GM23338 (cell line): ENCODE results near the gene ZBTB7C. TPM values are rescaled to one million over a fixed set of nuclear protein-coding genes. Genes with fewer than 3 reads are reported as not detected.
A peak's percentile ranks its signal among the peaks of the same experiment; 100 is the strongest.

Experiments
- ATAC-seq: fragments of 200-7000 bp; cut with Tn5 transposase; 3 replicates; pipeline ENCODE4 v1.9.1; 2020
- DNase-seq: peaks from one replicate; pipeline ENCODE4 v3.0.0-alpha.2; 2015; ENCODE audit warnings: low spot score
- H2AFZ ChIP-seq: fragments of 200-600 bp; sonication (generic); 2 replicates; pipeline ENCODE4 v1.8.0; 2016; ENCODE audit warnings: antibody characterized with exemption, mild to moderate bottlenecking, moderate library complexity
- H3F3A ChIP-seq: fragments of 200-600 bp; sonication (generic); replicated peaks from 2 replicates; pipeline ENCODE4 v1.8.0; 2017; ENCODE audit warnings: antibody characterized with exemption, mixed run types, low read depth
- H3K27ac ChIP-seq: fragments of 200-600 bp; sonication (generic); 2 replicates; pipeline ENCODE4 v1.6.1; 2016; ENCODE audit warnings: low read depth
- H3K27me3 ChIP-seq: fragments of 200-600 bp; sonication (generic); 2 replicates; pipeline ENCODE4 v1.8.0; 2016; ENCODE audit warnings: mild to moderate bottlenecking, mixed run types, moderate library complexity; ENCODE audit not compliant: insufficient read depth
- H3K36me3 ChIP-seq: fragments of 200-600 bp; sonication (generic); 2 replicates; pipeline ENCODE4 v1.8.0; 2016; ENCODE audit warnings: mild to moderate bottlenecking; ENCODE audit not compliant: insufficient read depth
- H3K4me1 ChIP-seq: fragments of 200-600 bp; sonication (generic); 2 replicates; pipeline ENCODE4 v1.8.0; 2016; ENCODE audit warnings: mild to moderate bottlenecking, moderate library complexity; ENCODE audit not compliant: insufficient read depth
- H3K4me2 ChIP-seq: fragments of 200-600 bp; sonication (generic); 2 replicates; pipeline ENCODE4 v1.7.1; 2017; ENCODE audit warnings: mixed run types
- H3K4me3 ChIP-seq: fragments of 200-600 bp; sonication (generic); 2 replicates; pipeline ENCODE4 v1.6.1; 2016; ENCODE audit warnings: mixed run types
- H3K79me2 ChIP-seq: fragments of 200-600 bp; sonication (generic); replicated peaks from 2 replicates; pipeline ENCODE4 v1.8.0; 2017; ENCODE audit warnings: mild to moderate bottlenecking; ENCODE audit not compliant: insufficient read depth
- H3K9me2 ChIP-seq: fragments of 200-600 bp; sonication (generic); 2 replicates; pipeline ENCODE4 v1.8.0; 2017; ENCODE audit not compliant: insufficient read depth
- H4K20me1 ChIP-seq: fragments of 200-600 bp; sonication (generic); replicated peaks from 2 replicates; pipeline ENCODE4 v1.8.0; 2017; ENCODE audit warnings: mild to moderate bottlenecking; ENCODE audit not compliant: insufficient read depth
- H3K27ac Mint-ChIP-seq: 2 replicates; pipeline ENCODE4 v1.8.0; 2020; ENCODE audit warnings: inconsistent platforms, mild to moderate bottlenecking, moderate library complexity, mixed read lengths
- H3K27me3 Mint-ChIP-seq: 3 replicates; pipeline ENCODE4 v1.8.0; 2022; ENCODE audit warnings: low read depth, mild to moderate bottlenecking, moderate library complexity, mixed read lengths, inconsistent platforms; ENCODE audit not compliant: insufficient read depth, poor library complexity
- H3K36me3 Mint-ChIP-seq: 3 replicates; pipeline ENCODE4 v1.8.0; 2021; ENCODE audit warnings: low read depth, mild to moderate bottlenecking, inconsistent platforms, moderate library complexity, mixed read lengths
- H3K4me1 Mint-ChIP-seq: 3 replicates; pipeline ENCODE4 v1.8.0; 2020; ENCODE audit warnings: mild to moderate bottlenecking, inconsistent platforms, mixed read lengths
- H3K4me3 Mint-ChIP-seq: 3 replicates; pipeline ENCODE4 v1.8.0; 2021; ENCODE audit warnings: moderate library complexity, mild to moderate bottlenecking, inconsistent platforms, mixed read lengths
- H3K9me3 Mint-ChIP-seq: 3 replicates; pipeline ENCODE4 v1.8.0; 2020; ENCODE audit warnings: moderate library complexity, mild to moderate bottlenecking, inconsistent platforms, mixed read lengths
- EZH2 ChIP-seq: fragments of 200-600 bp; sonication (generic); IDR thresholded peaks from one replicate; pipeline ENCODE4 v1.8.0; 2017; ENCODE audit warnings: antibody characterized with exemption, mild to moderate bottlenecking, low read depth; ENCODE audit not compliant: unreplicated experiment
- JUNB ChIP-seq: IDR thresholded peaks from one replicate; pipeline ENCODE4 v1.6.1; 2016; ENCODE audit warnings: antibody characterized with exemption; ENCODE audit not compliant: unreplicated experiment
- NANOG ChIP-seq: IDR thresholded peaks from 2 replicates; pipeline ENCODE4 v1.6.1; 2016; ENCODE audit warnings: antibody characterized with exemption, borderline replicate concordance
- POLR2AphosphoS5 ChIP-seq: IDR thresholded peaks from 2 replicates; pipeline ENCODE4 v1.6.1; 2016; ENCODE audit warnings: antibody characterized with exemption, low read depth
- STAT1 ChIP-seq: IDR thresholded peaks from one replicate; pipeline ENCODE4 v1.6.1; 2016; ENCODE audit warnings: antibody characterized with exemption; ENCODE audit not compliant: unreplicated experiment
- ZNF114 ChIP-seq: fragments of 250-450 bp; sonication (Bioruptor Pico); IDR thresholded peaks from 2 replicates; pipeline ENCODE4 v1.5.0; 2020; ENCODE audit warnings: mild to moderate bottlenecking, moderate library complexity
- ZNF331 ChIP-seq: fragments of 250-450 bp; sonication (Bioruptor Pico); IDR thresholded peaks from 2 replicates; pipeline ENCODE4 v1.5.0; 2020; ENCODE audit warnings: low read depth, mild to moderate bottlenecking, moderate library complexity
- polyA plus RNA-seq: library from polyadenylated mRNA; unstranded; fragments of >200 nt; fragmentation: Nextera tagmentation; extraction: Ambion mirVana; gene quantifications from 2 replicates; pipeline ENCODE4 v1.2.1, GENCODE V29; 2016
- total RNA-seq: library from RNA; depleted of rRNA; stranded (reverse); fragments of >200 nt; shearing (Covaris generic); gene quantifications from 2 replicates; pipeline ENCODE4 v1.2.3, GENCODE V29; 2014
- TF ChIP-seq, protein P1 (sequence below): fragments of 250-450 bp; sonication (Bioruptor Pico); IDR thresholded peaks from 2 replicates; pipeline ENCODE4 v1.5.0; 2020; ENCODE audit warnings: mild to moderate bottlenecking, moderate library complexity

ZBTB7C gene
- total and polyA plus RNA-seq, 2 experiments from 2014 or later = 0.03 to 0.14 TPM

DNA sequence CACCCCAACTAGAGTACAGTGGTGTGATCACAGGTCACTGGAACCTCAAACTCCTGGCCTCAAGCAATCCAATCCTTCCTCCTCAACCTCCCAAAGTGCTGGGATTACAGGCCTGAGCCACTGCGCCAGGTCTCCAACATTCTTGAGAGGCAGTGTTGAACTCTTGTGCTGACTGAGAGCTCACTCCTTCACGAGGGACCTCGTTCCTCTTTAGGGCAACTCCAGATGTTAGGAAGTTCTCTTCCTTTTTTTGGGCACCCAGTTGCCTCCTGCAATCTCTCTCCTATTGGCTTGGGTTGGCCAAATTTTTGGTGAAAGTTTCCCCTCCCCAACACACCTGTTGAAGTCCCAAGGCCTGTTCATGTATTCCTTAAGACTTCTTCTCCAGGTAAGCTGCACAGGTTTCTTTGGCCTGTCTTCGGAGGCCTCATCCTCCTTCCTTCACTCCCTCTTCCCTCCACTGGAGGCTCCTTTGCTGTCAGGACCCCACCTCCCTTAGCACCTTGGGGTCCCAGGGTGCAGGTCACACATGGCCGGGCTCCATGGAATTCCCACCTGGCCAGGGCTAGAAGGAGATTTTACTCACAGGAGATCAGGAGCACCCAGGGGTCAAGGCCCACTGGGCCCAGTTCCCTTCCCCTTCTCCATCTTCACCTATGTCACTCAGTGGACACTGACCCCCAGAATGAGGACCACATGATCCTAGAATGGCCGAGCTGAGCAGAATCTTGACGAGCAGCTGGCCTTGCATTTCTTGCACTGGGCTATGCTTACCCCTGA, 384.1 kb downstream of the ZBTB7C start (continued):
- TF ChIP-seq, protein P1, sequence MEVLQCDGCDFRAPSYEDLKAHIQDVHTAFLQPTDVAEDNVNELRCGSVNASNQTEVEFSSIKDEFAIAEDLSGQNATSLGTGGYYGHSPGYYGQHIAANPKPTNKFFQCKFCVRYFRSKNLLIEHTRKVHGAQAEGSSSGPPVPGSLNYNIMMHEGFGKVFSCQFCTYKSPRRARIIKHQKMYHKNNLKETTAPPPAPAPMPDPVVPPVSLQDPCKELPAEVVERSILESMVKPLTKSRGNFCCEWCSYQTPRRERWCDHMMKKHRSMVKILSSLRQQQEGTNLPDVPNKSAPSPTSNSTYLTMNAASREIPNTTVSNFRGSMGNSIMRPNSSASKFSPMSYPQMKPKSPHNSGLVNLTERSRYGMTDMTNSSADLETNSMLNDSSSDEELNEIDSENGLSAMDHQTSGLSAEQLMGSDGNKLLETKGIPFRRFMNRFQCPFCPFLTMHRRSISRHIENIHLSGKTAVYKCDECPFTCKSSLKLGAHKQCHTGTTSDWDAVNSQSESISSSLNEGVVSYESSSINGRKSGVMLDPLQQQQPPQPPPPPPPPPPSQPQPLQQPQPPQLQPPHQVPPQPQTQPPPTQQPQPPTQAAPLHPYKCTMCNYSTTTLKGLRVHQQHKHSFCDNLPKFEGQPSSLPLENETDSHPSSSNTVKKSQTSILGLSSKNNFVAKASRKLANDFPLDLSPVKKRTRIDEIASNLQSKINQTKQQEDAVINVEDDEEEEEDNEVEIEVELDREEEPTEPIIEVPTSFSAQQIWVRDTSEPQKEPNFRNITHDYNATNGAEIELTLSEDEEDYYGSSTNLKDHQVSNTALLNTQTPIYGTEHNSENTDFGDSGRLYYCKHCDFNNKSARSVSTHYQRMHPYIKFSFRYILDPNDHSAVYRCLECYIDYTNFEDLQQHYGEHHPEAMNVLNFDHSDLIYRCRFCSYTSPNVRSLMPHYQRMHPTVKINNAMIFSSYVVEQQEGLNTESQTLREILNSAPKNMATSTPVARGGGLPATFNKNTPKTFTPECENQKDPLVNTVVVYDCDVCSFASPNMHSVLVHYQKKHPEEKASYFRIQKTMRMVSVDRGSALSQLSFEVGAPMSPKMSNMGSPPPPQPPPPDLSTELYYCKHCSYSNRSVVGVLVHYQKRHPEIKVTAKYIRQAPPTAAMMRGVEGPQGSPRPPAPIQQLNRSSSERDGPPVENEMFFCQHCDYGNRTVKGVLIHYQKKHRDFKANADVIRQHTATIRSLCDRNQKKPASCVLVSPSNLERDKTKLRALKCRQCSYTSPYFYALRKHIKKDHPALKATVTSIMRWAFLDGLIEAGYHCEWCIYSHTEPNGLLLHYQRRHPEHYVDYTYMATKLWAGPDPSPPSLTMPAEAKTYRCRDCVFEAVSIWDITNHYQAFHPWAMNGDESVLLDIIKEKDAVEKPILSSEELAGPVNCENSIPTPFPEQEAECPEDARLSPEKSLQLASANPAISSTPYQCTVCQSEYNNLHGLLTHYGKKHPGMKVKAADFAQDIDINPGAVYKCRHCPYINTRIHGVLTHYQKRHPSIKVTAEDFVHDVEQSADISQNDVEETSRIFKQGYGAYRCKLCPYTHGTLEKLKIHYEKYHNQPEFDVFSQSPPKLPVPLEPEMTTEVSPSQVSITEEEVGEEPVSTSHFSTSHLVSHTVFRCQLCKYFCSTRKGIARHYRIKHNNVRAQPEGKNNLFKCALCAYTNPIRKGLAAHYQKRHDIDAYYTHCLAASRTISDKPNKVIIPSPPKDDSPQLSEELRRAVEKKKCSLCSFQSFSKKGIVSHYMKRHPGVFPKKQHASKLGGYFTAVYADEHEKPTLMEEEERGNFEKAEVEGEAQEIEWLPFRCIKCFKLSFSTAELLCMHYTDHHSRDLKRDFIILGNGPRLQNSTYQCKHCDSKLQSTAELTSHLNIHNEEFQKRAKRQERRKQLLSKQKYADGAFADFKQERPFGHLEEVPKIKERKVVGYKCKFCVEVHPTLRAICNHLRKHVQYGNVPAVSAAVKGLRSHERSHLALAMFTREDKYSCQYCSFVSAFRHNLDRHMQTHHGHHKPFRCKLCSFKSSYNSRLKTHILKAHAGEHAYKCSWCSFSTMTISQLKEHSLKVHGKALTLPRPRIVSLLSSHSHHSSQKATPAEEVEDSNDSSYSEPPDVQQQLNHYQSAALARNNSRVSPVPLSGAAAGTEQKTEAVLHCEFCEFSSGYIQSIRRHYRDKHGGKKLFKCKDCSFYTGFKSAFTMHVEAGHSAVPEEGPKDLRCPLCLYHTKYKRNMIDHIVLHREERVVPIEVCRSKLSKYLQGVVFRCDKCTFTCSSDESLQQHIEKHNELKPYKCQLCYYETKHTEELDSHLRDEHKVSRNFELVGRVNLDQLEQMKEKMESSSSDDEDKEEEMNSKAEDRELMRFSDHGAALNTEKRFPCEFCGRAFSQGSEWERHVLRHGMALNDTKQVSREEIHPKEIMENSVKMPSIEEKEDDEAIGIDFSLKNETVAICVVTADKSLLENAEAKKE (CRISPR knock-in tag) = no peak
- TF ChIP-seq STAT1 (no peak), ZNF114 (CRISPR knock-in tag) (no peak)

DNA sequence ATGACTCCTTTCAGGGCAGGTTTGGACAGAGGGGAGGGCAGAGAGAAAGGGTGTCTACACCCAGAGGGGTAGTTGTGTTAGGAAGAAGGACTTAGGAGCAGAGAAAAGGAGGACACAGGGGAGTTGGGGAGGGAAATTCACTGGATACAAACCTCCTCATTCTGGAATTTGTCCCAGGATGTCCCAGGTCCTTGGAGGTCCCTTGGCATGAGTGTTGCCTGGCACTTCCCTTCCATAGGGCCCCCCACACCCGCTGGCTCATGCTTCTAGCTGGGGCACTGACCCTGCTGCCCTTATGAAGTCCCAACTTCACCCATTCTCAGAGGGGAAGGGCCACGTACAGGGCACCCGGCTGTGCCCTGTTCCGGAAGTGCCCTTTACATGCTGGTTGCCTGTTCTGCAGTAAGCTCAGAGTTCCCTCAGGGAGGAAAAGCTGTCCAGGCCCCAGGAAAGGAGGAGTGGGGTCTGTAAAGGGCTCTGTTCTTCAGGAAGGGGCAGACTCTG, 385.1 kb downstream of the ZBTB7C start:
- peaks cover 17% of the 10 kb centered on the region for H3K27me3 Mint-ChIP-seq
- H3K36me3 ChIP-seq = no peaks in the 10 kb centered on the region
- H3K4me3 Mint-ChIP-seq = no peak overlapping the region
- no peak overlapping the region for H3K27ac ChIP-seq
- no peaks in the 10 kb centered on the region for H3K9me2 ChIP-seq
- H2AFZ ChIP-seq = 0 out of 2 replicates have a peak overlapping the region, but pooled peaks have one; percentile 25
- no peak overlapping the region for H3K4me3 ChIP-seq
- no peaks in the 10 kb centered on the region for H3K79me2 ChIP-seq
- no peaks in the 10 kb centered on the region for H3K9me3 Mint-ChIP-seq
- H4K20me1 ChIP-seq = no peaks in the 10 kb centered on the region
- ATAC-seq = no peak
- H3F3A ChIP-seq = no peaks in the 10 kb centered on the region
- DNase-seq = no peak
- peaks cover 19% of the 10 kb centered on the region for H3K4me1 ChIP-seq
- peaks cover 39% of the 10 kb centered on the region for H3K4me1 Mint-ChIP-seq
- no peaks in the 10 kb centered on the region for H3K27me3 ChIP-seq
- no peak overlapping the region for H3K4me2 ChIP-seq
- no peaks in the 10 kb centered on the region for H3K36me3 Mint-ChIP-seq
- no peak overlapping the region for H3K27ac Mint-ChIP-seq
- TF ChIP-seq NANOG (no peak), EZH2 (no peak), POLR2AphosphoS5 (no peak), JUNB (no peak), STAT1 (no peak), ZNF331 (CRISPR knock-in tag) (no peak)
- TF ChIP-seq, protein P1 (CRISPR knock-in tag) = no peak
